ENCODE measurements around the gene MYOF. TPM values are rescaled to one million over a fixed set of nuclear protein-coding genes. Genes with fewer than 3 reads are reported as not detected.

Gene MYOF
- total and polyA plus RNA-seq, 8 donors: 5.0 to 111 (median 36.0) TPM

DNA sequence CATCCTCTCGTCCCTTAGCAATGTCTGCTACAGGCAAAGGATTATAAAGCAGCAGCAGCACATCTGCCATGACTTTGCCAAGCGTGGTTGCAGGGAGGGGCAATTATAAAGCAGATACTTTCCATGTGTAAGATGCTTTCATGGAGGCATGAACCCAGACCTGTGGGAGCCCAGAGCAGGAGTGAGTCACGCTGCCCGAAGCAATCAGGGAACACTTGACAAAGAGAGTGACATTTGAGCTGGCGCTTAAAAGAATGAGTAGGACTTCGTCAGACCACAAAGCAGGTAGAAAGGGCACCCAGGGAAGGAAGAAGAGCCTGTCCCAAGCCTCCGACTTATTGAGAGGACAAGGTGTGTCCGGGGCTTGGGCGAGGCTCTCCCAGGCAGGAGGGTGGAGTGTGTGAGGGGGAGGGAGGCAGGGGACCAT lies 147.2 kb downstream of the MYOF start:
- Histone ChIP-seq H3K4me1 (no peaks in the 10 kb centered on the region), H3K36me3 (peaks cover 25 to 100% (median 99%) of the 10 kb centered on the region in 4 donors), H3K27me3 (no peaks in the 10 kb centered on the region), H3K4me3 (no peak overlapping the region), H3K27ac (no peak overlapping the region), H3K9me3 (no peaks in the 10 kb centered on the region)
- DNase-seq: no peak
- 84 to 88% (median 87%) methylated on average over 9 of the region's 9 CpGs for WGBS, 5 donors
- TF ChIP-seq POLR2AphosphoS5 (IDR thresholded peaks at IDR 0.05): no peak
- TF ChIP-seq POLR2A (IDR thresholded peaks at IDR 0.05): no peak
- TF ChIP-seq EP300 (IDR thresholded peaks at IDR 0.05): no peak
- TF ChIP-seq, protein P1, sequence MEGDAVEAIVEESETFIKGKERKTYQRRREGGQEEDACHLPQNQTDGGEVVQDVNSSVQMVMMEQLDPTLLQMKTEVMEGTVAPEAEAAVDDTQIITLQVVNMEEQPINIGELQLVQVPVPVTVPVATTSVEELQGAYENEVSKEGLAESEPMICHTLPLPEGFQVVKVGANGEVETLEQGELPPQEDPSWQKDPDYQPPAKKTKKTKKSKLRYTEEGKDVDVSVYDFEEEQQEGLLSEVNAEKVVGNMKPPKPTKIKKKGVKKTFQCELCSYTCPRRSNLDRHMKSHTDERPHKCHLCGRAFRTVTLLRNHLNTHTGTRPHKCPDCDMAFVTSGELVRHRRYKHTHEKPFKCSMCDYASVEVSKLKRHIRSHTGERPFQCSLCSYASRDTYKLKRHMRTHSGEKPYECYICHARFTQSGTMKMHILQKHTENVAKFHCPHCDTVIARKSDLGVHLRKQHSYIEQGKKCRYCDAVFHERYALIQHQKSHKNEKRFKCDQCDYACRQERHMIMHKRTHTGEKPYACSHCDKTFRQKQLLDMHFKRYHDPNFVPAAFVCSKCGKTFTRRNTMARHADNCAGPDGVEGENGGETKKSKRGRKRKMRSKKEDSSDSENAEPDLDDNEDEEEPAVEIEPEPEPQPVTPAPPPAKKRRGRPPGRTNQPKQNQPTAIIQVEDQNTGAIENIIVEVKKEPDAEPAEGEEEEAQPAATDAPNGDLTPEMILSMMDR (IDR thresholded peaks at IDR 0.05): no peak
- intact Hi-C loops (cut with DNase I; ENCODE audit: low total_unique reads): no loop called here

DNA sequence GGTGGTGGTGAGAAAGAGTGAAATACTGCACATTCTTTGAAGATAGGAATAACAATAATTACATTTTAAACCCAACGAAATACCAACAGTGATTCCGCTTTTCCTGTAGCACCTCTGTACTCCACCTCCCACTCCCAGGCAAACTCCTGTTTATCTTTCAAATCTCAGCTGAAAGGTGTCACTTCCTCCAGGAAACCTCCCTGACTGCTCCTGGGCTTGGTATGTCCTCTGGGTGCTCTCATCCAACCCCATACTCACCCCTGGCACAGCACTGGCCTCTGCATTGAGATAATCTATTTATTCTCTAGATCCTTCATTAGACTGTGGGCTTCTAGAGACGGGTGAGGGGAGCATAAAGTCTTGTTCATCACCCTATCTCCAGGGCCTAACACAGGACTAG lies 148.0 kb downstream of the MYOF start:
- Histone ChIP-seq H3K9me3 (no peaks in the 10 kb centered on the region), H3K4me1 (no peaks in the 10 kb centered on the region), H3K4me3 (no peak overlapping the region), H3K36me3 (peaks cover 32 to 100% (median 100%) of the 10 kb centered on the region in 4 donors), H3K27me3 (no peaks in the 10 kb centered on the region), H3K27ac (no peak overlapping the region)
- 73 to 92% (median 90%) methylated on average over 3 of the region's 3 CpGs for WGBS, 5 donors
- intact Hi-C loops (cut with DNase I; ENCODE audit: low total_unique reads): no loop called here
- no peak for TF ChIP-seq POLR2A (IDR thresholded peaks at IDR 0.05)
- no peak for TF ChIP-seq POLR2AphosphoS5 (IDR thresholded peaks at IDR 0.05)
- TF ChIP-seq, protein P1 (IDR thresholded peaks at IDR 0.05): no peak
- no peak for TF ChIP-seq EP300 (IDR thresholded peaks at IDR 0.05)
- DNase-seq: no peak

- H3K27me3 ChIP-seq: no peaks in the 10 kb centered on the region
- H3K4me1 ChIP-seq: no peaks in the 10 kb centered on the region
- no peaks in the 10 kb centered on the region for H3K9me3 ChIP-seq
- no peak for TF ChIP-seq POLR2A (IDR thresholded peaks at IDR 0.05)
- no peak for TF ChIP-seq POLR2AphosphoS5 (IDR thresholded peaks at IDR 0.05)
- TF ChIP-seq EP300 (IDR thresholded peaks at IDR 0.05): no peak
- TF ChIP-seq, protein P1 (IDR thresholded peaks at IDR 0.05): no peak
- 80 to 90% (median 84%) methylated on average over 15 of the region's 15 CpGs for WGBS, 5 donors
- DNase-seq: no peak
- H3K4me3 ChIP-seq: no peak overlapping the region
- no peak overlapping the region for H3K27ac ChIP-seq
- intact Hi-C loops (cut with DNase I; ENCODE audit: low total_unique reads): no loop called here
- peaks cover 39 to 100% (median 100%) of the 10 kb centered on the region in 4 donors for H3K36me3 ChIP-seq
Observed at GRCh38 chr10:93333278-93333978, 148.7 kb downstream of the MYOF start.

DNA sequence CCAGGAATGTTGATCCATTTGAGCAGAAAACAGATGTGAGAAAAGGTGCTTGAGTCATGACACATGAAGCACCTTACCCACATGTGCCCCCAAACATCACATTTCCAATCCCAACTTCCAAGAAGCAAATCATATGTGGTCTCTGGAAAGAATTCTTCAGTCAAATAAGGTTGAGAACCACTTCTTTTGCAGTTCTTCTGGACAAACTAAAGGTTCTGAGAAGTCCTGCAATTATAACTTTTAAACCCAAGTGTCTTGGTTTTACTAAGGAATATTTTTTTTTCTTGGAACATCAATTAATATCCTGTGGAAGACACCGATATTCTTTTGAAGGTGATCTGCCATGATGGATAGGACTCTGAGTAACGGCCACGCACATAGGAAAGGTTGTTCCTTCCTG lies 151.3 kb downstream of the MYOF start:
- Histone ChIP-seq H3K4me3 (no peak overlapping the region), H3K27ac (no peak overlapping the region), H3K36me3 (peaks cover 46 to 100% (median 99%) of the 10 kb centered on the region in 4 donors), H3K9me3 (no peaks in the 10 kb centered on the region), H3K27me3 (no peaks in the 10 kb centered on the region), H3K4me1 (no peaks in the 10 kb centered on the region)
- no peak for DNase-seq
- 82 to 94% (median 90%) methylated on average over 3 of the region's 3 CpGs for WGBS, 5 donors
- TF ChIP-seq EP300 (IDR thresholded peaks at IDR 0.05) (no peak), POLR2AphosphoS5 (IDR thresholded peaks at IDR 0.05) (no peak), POLR2A (IDR thresholded peaks at IDR 0.05) (no peak)
- TF ChIP-seq, protein P1 (IDR thresholded peaks at IDR 0.05): no peak
- intact Hi-C loops (cut with DNase I; ENCODE audit: low total_unique reads): no loop called here

Measured in stomach (tissue), 9 donors.